A549 (cell line): ENCODE results near the gene FOXP3. TPM values are rescaled to one million over a fixed set of nuclear protein-coding genes. Genes with fewer than 3 reads are reported as not detected.

ENCODE experiments used
- ATAC-seq, 2 experiments: fragments of 200-7000 bp in 1 of 2; fragments of >200 bp in 1 of 2; cut with Nextera tagmentation in 1 of 2; cut with Tn5 transposase in 1 of 2; 3 replicates each; pipeline versions ENCODE4 v1.8.0 to v1.9.1; 2018 to 2020; ENCODE audit warnings: mild to moderate bottlenecking in 1 of 2, moderate library complexity in 1 of 2
- CTCF ChIA-PET: fragments of 300-600 bp; sonication (Branson Sonifier 250); formaldehyde crosslinking; extraction: SDS; loops from one replicate; lab custom pipeline; 2021; ENCODE audit warnings: antibody characterized with exemption, inconsistent platforms; lab: Yijun Ruan, JAX
- POLR2A ChIA-PET: fragments of 350-600 bp; formaldehyde crosslinking; extraction: SDS; loops from one replicate; lab custom pipeline; 2021; ENCODE audit warnings: antibody characterized with exemption, inconsistent platforms; lab: Yijun Ruan, JAX
- DNase-seq, 2 experiments: peaks; one replicate each; pipeline versions ENCODE4 v3.0.0 to v3.0.0-alpha.2; 2011 to 2016; ENCODE audit warnings: low read depth in 1 of 2, low spot score in 1 of 2
- FAIRE-seq: peaks from 2 replicates; lab custom pipeline; 2011; peaks lifted over from hg19 to GRCh38; lab: Jason Lieb, UNC
- H3K27ac ChIP-seq, 2 experiments: fragments of >200 bp; sonication (Bioruptor Twin); formaldehyde crosslinking; 3 replicates each; pipeline ENCODE4 v1.5.1; 2016 to 2017
- H3K4me1 ChIP-seq: fragments of >200 bp; sonication (Bioruptor Twin); formaldehyde crosslinking; 3 replicates; pipeline ENCODE4 v1.6.1; 2016
- H3K4me2 ChIP-seq: fragments of >200 bp; sonication (Bioruptor Twin); formaldehyde crosslinking; 3 replicates; pipeline ENCODE4 v1.6.1; 2016
- H3K4me3 ChIP-seq: fragments of >200 bp; sonication (Bioruptor Twin); formaldehyde crosslinking; 3 replicates; pipeline ENCODE4 v1.5.1; 2016
- H3K9me3 ChIP-seq: fragments of >200 bp; sonication (Bioruptor Twin); formaldehyde crosslinking; 3 replicates; pipeline ENCODE4 v1.6.1; 2016
- BCL3 ChIP-seq: fragments of >200 bp; sonication (Bioruptor Twin); formaldehyde crosslinking; IDR thresholded peaks from 3 replicates; pipeline ENCODE4 v1.6.1; 2016
- BHLHE40 ChIP-seq: IDR thresholded peaks from 2 replicates; pipeline ENCODE4 v1.6.1; 2012; ENCODE audit warnings: low read depth, low read length, inconsistent platforms
- CBX2 ChIP-seq: fragments of 200-600 bp; sonication (generic); IDR thresholded peaks from 2 replicates; pipeline ENCODE4 v1.6.1; 2016; ENCODE audit warnings: low read depth, mild to moderate bottlenecking, borderline replicate concordance
- CHD4 ChIP-seq: fragments of 200-600 bp; sonication (generic); IDR thresholded peaks from 2 replicates; pipeline ENCODE4 v1.6.1; 2016; ENCODE audit warnings: antibody characterized with exemption, mild to moderate bottlenecking, borderline replicate concordance
- ELK1 ChIP-seq: fragments of 150-350 bp; IDR thresholded peaks from 2 replicates; pipeline ENCODE4 v1.6.1; 2014; ENCODE audit warnings: low read depth, mild to moderate bottlenecking, low read length
- ESRRA ChIP-seq: fragments of 150-350 bp; IDR thresholded peaks from 2 replicates; pipeline ENCODE4 v1.6.1; 2014; ENCODE audit warnings: mild to moderate bottlenecking, low read length, borderline replicate concordance
- FOSB ChIP-seq: fragments of 250-450 bp; sonication (Bioruptor Pico); IDR thresholded peaks from 2 replicates; pipeline ENCODE4 v1.5.0; 2020; ENCODE audit warnings: mild to moderate bottlenecking, moderate library complexity
- FOSL2 ChIP-seq, 2 experiments: fragments of 450-650 bp in 1 of 2; fragments of >200 bp in 1 of 2; sonication (Bioruptor Twin) in 1 of 2; formaldehyde crosslinking; IDR thresholded peaks; 2 replicates each; pipeline versions ENCODE4 v1.5.0 to v1.6.1; 2016 to 2020; ENCODE audit warnings: mild to moderate bottlenecking in 1 of 2, moderate library complexity in 1 of 2
- FOXS1 ChIP-seq: fragments of 250-450 bp; sonication (Bioruptor Pico); IDR thresholded peaks from 2 replicates; pipeline ENCODE4 v1.5.0; 2020; ENCODE audit warnings: mild to moderate bottlenecking, moderate library complexity
- HDAC2 ChIP-seq: fragments of 200-600 bp; sonication (generic); IDR thresholded peaks from 2 replicates; pipeline ENCODE4 v1.6.1; 2016
- HES2 ChIP-seq: fragments of >200 bp; sonication (Bioruptor Twin); formaldehyde crosslinking; IDR thresholded peaks from 2 replicates; pipeline ENCODE4 v1.6.1; 2016
- HOXB13 ChIP-seq: fragments of 250-450 bp; sonication (Bioruptor Pico); IDR thresholded peaks from 2 replicates; pipeline ENCODE4 v1.5.0; 2020; ENCODE audit warnings: low read depth, mild to moderate bottlenecking, moderate library complexity
- HOXB5 ChIP-seq: fragments of 250-450 bp; sonication (Bioruptor Pico); IDR thresholded peaks from 2 replicates; pipeline ENCODE4 v1.5.0; 2020; ENCODE audit warnings: mild to moderate bottlenecking, moderate library complexity
- JUN ChIP-seq, 2 experiments: fragments of >200 bp; sonication (Bioruptor Twin); formaldehyde crosslinking; IDR thresholded peaks; 2 replicates in 1 of 2; 3 replicates in 1 of 2; pipeline ENCODE4 v1.6.1; 2016 to 2017
- KDM5A ChIP-seq: fragments of 200-600 bp; sonication (generic); IDR thresholded peaks from 2 replicates; pipeline ENCODE4 v1.6.1; 2016; ENCODE audit warnings: antibody characterized with exemption, mild to moderate bottlenecking
- MAX ChIP-seq: IDR thresholded peaks from 2 replicates; pipeline ENCODE4 v1.6.1; 2012
- MAZ ChIP-seq: fragments of 150-350 bp; IDR thresholded peaks from 2 replicates; pipeline ENCODE4 v1.6.1; 2014; ENCODE audit warnings: antibody characterized with exemption, low read depth, low read length, borderline replicate concordance
- MYC ChIP-seq: IDR thresholded peaks from 2 replicates; pipeline ENCODE4 v1.6.1; 2012; ENCODE audit warnings: mild to moderate bottlenecking, inconsistent platforms, low read length, improper control_type of control experiment, borderline replicate concordance
- PBX3 ChIP-seq: IDR thresholded peaks from 2 replicates; pipeline ENCODE4 v1.6.1; 2012
- POLR2AphosphoS2 ChIP-seq: conservative IDR thresholded peaks from 2 replicates; pipeline ENCODE4 v1.6.1; 2012; ENCODE audit warnings: low read length, improper control_type of control experiment, inconsistent platforms
- RAD21 ChIP-seq, 2 experiments: fragments of >200 bp in 1 of 2; sonication (Bioruptor Twin) in 1 of 2; formaldehyde crosslinking in 1 of 2; IDR thresholded peaks in 1 of 2; conservative IDR thresholded peaks in 1 of 2; 2 replicates in 1 of 2; 3 replicates in 1 of 2; pipeline ENCODE4 v1.6.1; 2012 to 2018; ENCODE audit warnings: inconsistent platforms in 1 of 2
- RARB ChIP-seq: fragments of 250-450 bp; sonication (Bioruptor Pico); IDR thresholded peaks from 2 replicates; pipeline ENCODE4 v1.8.0; 2021; ENCODE audit warnings: mild to moderate bottlenecking, moderate library complexity
- RCOR1 ChIP-seq: fragments of 150-350 bp; IDR thresholded peaks from 2 replicates; pipeline ENCODE4 v1.6.1; 2014; ENCODE audit warnings: antibody characterized with exemption, low read length, low read depth
- REST ChIP-seq: fragments of 200-600 bp; sonication (generic); IDR thresholded peaks from 2 replicates; pipeline ENCODE4 v1.6.1; 2016; ENCODE audit warnings: antibody characterized with exemption, mild to moderate bottlenecking, moderate library complexity
- SREBF2 ChIP-seq: fragments of 450-650 bp; IDR thresholded peaks from 2 replicates; pipeline ENCODE4 v1.6.1; 2014; ENCODE audit warnings: mild to moderate bottlenecking, moderate library complexity
- ZC3H11A ChIP-seq: fragments of 450-650 bp; IDR thresholded peaks from 2 replicates; pipeline ENCODE4 v1.6.1; 2014; ENCODE audit warnings: antibody characterized with exemption, mild to moderate bottlenecking
- ZNF302 ChIP-seq: fragments of 250-450 bp; sonication (Bioruptor Pico); IDR thresholded peaks from 2 replicates; pipeline ENCODE4 v1.9.0; 2021; ENCODE audit warnings: inconsistent platforms, mild to moderate bottlenecking, moderate library complexity
- WGBS: methylation state at CpG from one replicate; pipeline ENCODE4 v1.1.6; 2017; ENCODE audit errors: missing lambda C conversion rate; 5-methylcytosine and 5-hydroxymethylcytosine counted together
- polyA plus RNA-seq, 4 experiments: library from polyadenylated mRNA; depleted of rRNA in 3 of 4; stranded (reverse); fragments of >200 nt; fragmentation: RNase III in 1 of 4; extraction: RNeasy Plus Mini Kit Qiagen cat#74134 plus additional on column Dnase treatment in 1 of 4; gene quantifications; 2 replicates in 3 of 4; 3 replicates in 1 of 4; pipeline ENCODE4 v1.2.3, GENCODE V29; 2011 to 2017

FOXP3 gene
- polyA plus RNA-seq, 2 of the 4 experiments (the other 2 are of a cell fraction): 0.04 to 0.13 TPM

GRCh38 chrX:49238735-49239134, 25.8 kb downstream of the FOXP3 start:
- 83% methylated on average over 7 of the region's 7 CpGs for WGBS
- H3K9me3 ChIP-seq: no peaks in the 10 kb centered on the region
- no peak for DNase-seq
- no peak overlapping the region for H3K4me3 ChIP-seq
- ChIA-PET POLR2A (interaction anchor here (1.0 kb wide), 1 partner anchor 48 kb away, joined by 3 read pairs; no protein-coding TSS in a partner anchor), CTCF (interaction anchor here (0.8 to 1.7 kb wide), 3 partner anchors 9 to 143 kb away, joined by 3 read pairs; no protein-coding TSS in a partner anchor)
- TF ChIP-seq ZC3H11A: no peak
- TF ChIP-seq MAX: no peak
- no peak for TF ChIP-seq MYC
- no peak for TF ChIP-seq BHLHE40
- TF ChIP-seq HOXB5 (CRISPR knock-in tag): no peak
- TF ChIP-seq ESRRA: no peak
- no peak for TF ChIP-seq RCOR1
- TF ChIP-seq PBX3: no peak
- no peak for TF ChIP-seq HOXB13 (CRISPR knock-in tag)
- no peak for TF ChIP-seq RAD21 (conservative IDR thresholded peaks at IDR 0.05 in 1 of 2, IDR thresholded peaks at IDR 0.05 in 1 of 2)
- no peak for TF ChIP-seq BCL3
- TF ChIP-seq SREBF2: no peak
- TF ChIP-seq FOSB (CRISPR knock-in tag): no peak
- TF ChIP-seq MAZ: no peak
- no peak for TF ChIP-seq ZNF302 (CRISPR knock-in tag)
- TF ChIP-seq KDM5A: no peak
- no peak for TF ChIP-seq FOSL2 (IDR thresholded peaks at IDR 0.05)
- no peak for TF ChIP-seq FOSL2 (CRISPR knock-in tag; IDR thresholded peaks at IDR 0.05)
- no peak for FAIRE-seq
- H3K27ac ChIP-seq: no peak overlapping the region
- no peak overlapping the region for H3K4me2 ChIP-seq
- H3K4me1 ChIP-seq: peaks cover 13% of the 10 kb centered on the region
- no peak for ATAC-seq

GRCh38 chrX:49237060-49237459, 27.4 kb downstream of the FOXP3 start:
- ATAC-seq: no peak
- no peak for FAIRE-seq
- Histone ChIP-seq H3K4me3 (no peak overlapping the region), H3K9me3 (no peaks in the 10 kb centered on the region), H3K27ac (no peak overlapping the region), H3K4me2 (no peak overlapping the region), H3K4me1 (0 out of 3 replicates have a peak, but pooled peaks cover 4% of the 10 kb centered on the region)
- no peak for DNase-seq
- POLR2A ChIA-PET: no interaction called here
- WGBS: 93% methylated on average over 8 of the region's 9 CpGs
- CTCF ChIA-PET: no interaction called here
- TF ChIP-seq POLR2AphosphoS2: no peak
- TF ChIP-seq HOXB5 (CRISPR knock-in tag): no peak
- TF ChIP-seq PBX3: no peak
- TF ChIP-seq FOSB (CRISPR knock-in tag): no peak
- no peak for TF ChIP-seq RARB
- TF ChIP-seq RCOR1: no peak
- TF ChIP-seq JUN (IDR thresholded peaks at IDR 0.05): no peak
- no peak for TF ChIP-seq FOXS1 (CRISPR knock-in tag)
- TF ChIP-seq MAZ: no peak
- TF ChIP-seq HES2: no peak
- no peak for TF ChIP-seq CBX2
- no peak for TF ChIP-seq ELK1
- TF ChIP-seq CHD4: no peak
- no peak for TF ChIP-seq KDM5A
- no peak for TF ChIP-seq REST
- TF ChIP-seq MYC: no peak
- no peak for TF ChIP-seq HDAC2
